Pulmonary artery endothelial cell (primary cell): ENCODE measurements around the gene TMEM52. TPM values are rescaled to one million over a fixed set of nuclear protein-coding genes. Genes with fewer than 3 reads are reported as not detected.
"Not testable (repeated sequence)": the region's sequence is repeated elsewhere in the genome, so short reads cannot be mapped to it uniquely, and the experiment has no call there.

ENCODE experiments used
- DNase-seq: peaks from one replicate; pipeline ENCODE4 v3.0.0-alpha.2; 2011; ENCODE audit warnings: low read depth, low spot score
- total RNA-seq: library from RNA; depleted of rRNA; stranded (reverse); fragments of >200 nt; gene quantifications from 2 replicates; pipeline ENCODE4 v1.2.3, GENCODE V29; 2014

The TMEM52 gene
- total RNA-seq, 1 donor from 2014 or later = 0.26 TPM

GRCh38 chr1:1894354-1895059 lies 24.6 kb downstream of the TMEM52 start:
- no peak for DNase-seq

- no peak for DNase-seq
Measured at GRCh38 chr1:1893997-1894353, 25.1 kb downstream of the TMEM52 start.

- DNase-seq = no peak
Measured at GRCh38 chr1:1893291-1893985, 25.6 kb downstream of the TMEM52 start.

- no peak for DNase-seq
Measured at GRCh38 chr1:1892763-1893120, 26.3 kb downstream of the TMEM52 start.

GRCh38 chr1:1892079-1892762 lies 26.9 kb downstream of the TMEM52 start:
- no peak for DNase-seq

GRCh38 chr1:1891349-1892078 lies 27.6 kb downstream of the TMEM52 start:
- DNase-seq = no peak

- peak; percentile 62 for DNase-seq
Measured at GRCh38 chr1:1890506-1891348, 28.4 kb downstream of the TMEM52 start, which contains the start of gene GNB1. GNB1 (minus strand) TSS chr1:1891087; CDS start chr1:1825453, 65,634 bp downstream.

- no peak for DNase-seq
Measured at GRCh38 chr1:1889847-1890505, 29.1 kb downstream of the TMEM52 start.

GRCh38 chr1:1889090-1889750 lies 29.9 kb downstream of the TMEM52 start:
- DNase-seq = no peak

- not testable (repeated sequence) for DNase-seq
Measured at GRCh38 chr1:1883890-1884289, 35.2 kb downstream of the TMEM52 start.

GRCh38 chr1:1883092-1883873 lies 35.8 kb downstream of the TMEM52 start:
- DNase-seq = no peak

- DNase-seq = no peak
Measured at GRCh38 chr1:1881727-1882126, 37.4 kb downstream of the TMEM52 start.

GRCh38 chr1:1880617-1881312 lies 38.3 kb downstream of the TMEM52 start:
- DNase-seq = no peak

- DNase-seq = no peak
Measured at GRCh38 chr1:1879942-1880341, 39.1 kb downstream of the TMEM52 start.

GRCh38 chr1:1877865-1878436 lies 41.1 kb downstream of the TMEM52 start:
- no peak for DNase-seq

GRCh38 chr1:1876335-1876930 lies 42.6 kb downstream of the TMEM52 start:
- DNase-seq = no peak

GRCh38 chr1:1875932-1876331 lies 43.1 kb downstream of the TMEM52 start:
- no peak for DNase-seq

GRCh38 chr1:1874901-1875300 lies 44.2 kb downstream of the TMEM52 start:
- DNase-seq = no peak
